SK-N-SH (cell line): Measurements from ENCODE around the gene SLC6A3. TPM values are rescaled to one million over a fixed set of nuclear protein-coding genes. Genes with fewer than 3 reads are reported as not detected.

ENCODE experiments used
- CTCF ChIA-PET: fragments of 300-600, 350-600 bp; formaldehyde crosslinking; extraction: SDS; loops from one replicate; lab custom pipeline; 2021; lab: Yijun Ruan, JAX
- POLR2A ChIA-PET: fragments of 350-600 bp; sonication (Branson Sonifier 250); formaldehyde crosslinking; extraction: SDS; loops from one replicate; lab custom pipeline; 2020; ENCODE audit warnings: antibody characterized with exemption, inconsistent platforms; lab: Yijun Ruan, JAX
- DNase-seq: peaks from one replicate; pipeline ENCODE4 v3.0.0; 2012
- H2AFZ ChIP-seq: fragments of 200-600 bp; sonication (generic); 2 replicates; pipeline ENCODE4 v1.8.1; 2016; ENCODE audit warnings: antibody characterized with exemption, mild to moderate bottlenecking, low read depth
- H3F3A ChIP-seq: fragments of 200-600 bp; sonication (generic); replicated peaks from 2 replicates; pipeline ENCODE3; 2016; ENCODE audit warnings: antibody characterized with exemption, mild to moderate bottlenecking; ENCODE audit not compliant: insufficient read depth
- H3K27ac ChIP-seq, 2 experiments: fragments of 200-500 bp in 1 of 2; fragments of 200-600 bp in 1 of 2; sonication (Bioruptor generic) in 1 of 2; sonication (generic), shearing (Covaris generic) in 1 of 2; 2 replicates each; pipeline versions ENCODE4 v1.5.1 to v1.6.1; 2014 to 2016; ENCODE audit warnings: low read depth in 2 of 2, inconsistent platforms in 1 of 2, low read length in 1 of 2, mild to moderate bottlenecking in 1 of 2, mixed read lengths in 1 of 2
- H3K27me3 ChIP-seq: fragments of 200-600 bp; sonication (generic), shearing (Covaris generic); 2 replicates; pipeline ENCODE4 v1.6.1; 2016; ENCODE audit warnings: mixed run types; ENCODE audit not compliant: insufficient read depth
- H3K36me3 ChIP-seq, 2 experiments: fragments of 200-500 bp in 1 of 2; fragments of 200-600 bp in 1 of 2; sonication (Bioruptor generic) in 1 of 2; sonication (generic) in 1 of 2; replicated peaks in 1 of 2; 2 replicates each; pipeline versions ENCODE3 to v1.5.1; 2014 to 2016; ENCODE audit warnings: low read length in 1 of 2, mild to moderate bottlenecking in 1 of 2; ENCODE audit not compliant: insufficient read depth in 2 of 2, control insufficient read depth in 1 of 2
- H3K4me1 ChIP-seq, 2 experiments: fragments of 200-500 bp in 1 of 2; fragments of 200-600 bp in 1 of 2; sonication (Bioruptor generic) in 1 of 2; sonication (generic), shearing (Covaris generic) in 1 of 2; 2 replicates each; pipeline versions ENCODE4 v1.5.1 to v1.6.1; 2014 to 2016; ENCODE audit warnings: low read depth in 1 of 2, low read length in 1 of 2, mixed run types in 1 of 2; ENCODE audit not compliant: insufficient read depth in 2 of 2, control insufficient read depth in 1 of 2
- H3K4me2 ChIP-seq: fragments of 200-600 bp; sonication (generic), shearing (Covaris generic); 2 replicates; pipeline ENCODE4 v1.6.1; 2017; ENCODE audit warnings: mixed run types
- H3K4me3 ChIP-seq, 2 experiments: fragments of 200-500 bp in 1 of 2; fragments of 200-600 bp in 1 of 2; sonication (Bioruptor generic) in 1 of 2; sonication (generic), shearing (Covaris generic) in 1 of 2; 2 replicates each; pipeline versions ENCODE4 v1.5.1 to v1.8.1; 2014 to 2016; ENCODE audit warnings: low read depth in 2 of 2, inconsistent platforms in 1 of 2, low read length in 1 of 2, mild to moderate bottlenecking in 1 of 2, mixed read lengths in 1 of 2, moderate library complexity in 1 of 2
- H3K79me2 ChIP-seq: fragments of 200-600 bp; sonication (generic); 2 replicates; pipeline ENCODE4 v1.8.1; 2017; ENCODE audit warnings: mild to moderate bottlenecking; ENCODE audit not compliant: insufficient read depth
- H3K9ac ChIP-seq: fragments of 200-600 bp; sonication (generic); 2 replicates; pipeline ENCODE4 v1.6.1; 2017; ENCODE audit warnings: mixed run types
- H3K9me2 ChIP-seq: fragments of 200-600 bp; sonication (generic); 2 replicates; pipeline ENCODE4 v1.6.1; 2017; ENCODE audit warnings: mixed run types
- H3K9me3 ChIP-seq: fragments of 200-600 bp; sonication (generic); 2 replicates; pipeline ENCODE4 v1.6.1; 2017; ENCODE audit warnings: mixed run types, mild to moderate bottlenecking, moderate library complexity
- H4K20me1 ChIP-seq: fragments of 200-600 bp; sonication (generic); 2 replicates; pipeline ENCODE4 v1.6.1; 2017; ENCODE audit warnings: mild to moderate bottlenecking, mixed run types; ENCODE audit not compliant: insufficient read depth
- CTCF ChIP-seq: fragments of 200-600 bp; sonication (generic); IDR thresholded peaks from 2 replicates; pipeline ENCODE4 v1.6.1; 2017; ENCODE audit warnings: antibody characterized with exemption, mild to moderate bottlenecking, moderate library complexity
- ELF1 ChIP-seq: IDR thresholded peaks from 2 replicates; pipeline ENCODE4 v1.4.0; 2012
- EZH2phosphoT487 ChIP-seq: fragments of 200-600 bp; sonication (generic); IDR thresholded peaks from 2 replicates; pipeline ENCODE4 v1.6.1; 2017; ENCODE audit warnings: low read depth, mixed run types, mild to moderate bottlenecking, antibody characterized with exemption, moderate library complexity, borderline replicate concordance
- FOSL2 ChIP-seq: IDR thresholded peaks from 2 replicates; pipeline ENCODE4 v1.4.0; 2012; ENCODE audit warnings: low read depth, mild to moderate bottlenecking, moderate library complexity, borderline replicate concordance
- FOXM1 ChIP-seq: IDR thresholded peaks from 2 replicates; pipeline ENCODE4 v1.4.0; 2012; ENCODE audit warnings: low read depth, mild to moderate bottlenecking
- GABPA ChIP-seq: IDR thresholded peaks from 2 replicates; pipeline ENCODE4 v1.4.0; 2012; ENCODE audit warnings: low read depth, mild to moderate bottlenecking
- GATA2 ChIP-seq: sonication (generic); formaldehyde crosslinking; IDR thresholded peaks from 2 replicates; pipeline ENCODE4 v1.5.0; 2020; ENCODE audit warnings: mild to moderate bottlenecking, missing genetic modification reagents
- JUND ChIP-seq: IDR thresholded peaks from 2 replicates; pipeline ENCODE4 v1.4.0; 2012
- MAX ChIP-seq: IDR thresholded peaks from 2 replicates; pipeline ENCODE4 v1.4.0; 2012; ENCODE audit warnings: low read depth
- NFIC ChIP-seq: IDR thresholded peaks from 2 replicates; pipeline ENCODE4 v1.4.0; 2012; ENCODE audit warnings: borderline replicate concordance
- POLR2AphosphoS5 ChIP-seq: IDR thresholded peaks from 2 replicates; pipeline ENCODE4 v1.6.1; 2012; ENCODE audit warnings: low read depth, low read length
- RCOR1 ChIP-seq: fragments of 150-350 bp; IDR thresholded peaks from 2 replicates; pipeline ENCODE4 v1.6.1; 2017; ENCODE audit warnings: antibody characterized with exemption, low read length
- RFX5 ChIP-seq: IDR thresholded peaks from 2 replicates; pipeline ENCODE4 v1.6.1; 2012; ENCODE audit warnings: mild to moderate bottlenecking, improper control_type of control experiment, low read length
- RXRA ChIP-seq: IDR thresholded peaks from 2 replicates; pipeline ENCODE4 v1.4.0; 2012; ENCODE audit warnings: low read depth, mild to moderate bottlenecking, borderline replicate concordance
- SIN3A ChIP-seq: IDR thresholded peaks from 2 replicates; pipeline ENCODE4 v1.6.1; 2012; ENCODE audit warnings: low read depth, mild to moderate bottlenecking, low read length, moderate library complexity, borderline replicate concordance
- SMC3 ChIP-seq: IDR thresholded peaks from 2 replicates; pipeline ENCODE4 v1.6.1; 2012; ENCODE audit warnings: low read depth, low read length, improper control_type of control experiment
- TAF1 ChIP-seq: IDR thresholded peaks from 2 replicates; pipeline ENCODE4 v1.6.1; 2012; ENCODE audit warnings: low read depth, mild to moderate bottlenecking, low read length, moderate library complexity, borderline replicate concordance
- WGBS: methylation state at CpG from one replicate; pipeline ENCODE4 v1.1.6; 2017; ENCODE audit warnings: low lambda C conversion rate; 5-methylcytosine and 5-hydroxymethylcytosine counted together
- polyA plus RNA-seq, 3 experiments: library from polyadenylated mRNA; depleted of rRNA; stranded (reverse); fragments of >200 nt; gene quantifications; 2 replicates each; pipeline ENCODE4 v1.2.3, GENCODE V29; 2012

SLC6A3 gene
- polyA plus RNA-seq, 1 of the 3 experiments (the other 2 are of a cell fraction): not detected

- TF ChIP-seq FOXM1: no peak
- no peak for TF ChIP-seq RFX5
- TF ChIP-seq SIN3A: no peak
- no peak for TF ChIP-seq CTCF
- no peak for TF ChIP-seq EZH2phosphoT487
- TF ChIP-seq POLR2AphosphoS5: no peak
Measured at GRCh38 chr5:1472964-1473628, 27.9 kb upstream of the SLC6A3 start (continued).

- no peak overlapping the region for H3K4me2 ChIP-seq
- no peaks in the 10 kb centered on the region for H3K79me2 ChIP-seq
- WGBS: 92% methylated on average over 11 of the region's 27 CpGs
- H3K4me3 ChIP-seq: no peak overlapping the region
- H3K9ac ChIP-seq: no peak overlapping the region
- no peak overlapping the region for H2AFZ ChIP-seq
- peaks cover 5 to 46% of the 10 kb centered on the region in 2 experiments for H3K36me3 ChIP-seq
- H3K9me3 ChIP-seq: no peaks in the 10 kb centered on the region
- CTCF ChIA-PET: no interaction called here
- no peak overlapping the region for H3K27ac ChIP-seq
- TF ChIP-seq RXRA: no peak
- TF ChIP-seq NFIC: no peak
- TF ChIP-seq TAF1: no peak
- TF ChIP-seq, all 33 proteins: peak for 0
- H3K9me2 ChIP-seq: no peaks in the 10 kb centered on the region
- peaks cover 0 to 8% of the 10 kb centered on the region in 2 experiments; a peak in 1 of 4 replicates for H3K4me1 ChIP-seq
- H3K27me3 ChIP-seq: no peaks in the 10 kb centered on the region
- 0 out of 2 replicates have a peak, but pooled peaks cover 8% of the 10 kb centered on the region for H4K20me1 ChIP-seq
- peaks cover 10% of the 10 kb centered on the region for H3F3A ChIP-seq
- DNase-seq: no peak
- POLR2A ChIA-PET: no interaction called here
Measured at GRCh38 chr5:1471997-1472963, 27.0 kb upstream of the SLC6A3 start.

- 92% methylated on average over 7 of the region's 8 CpGs for WGBS
- H3K9ac ChIP-seq: no peak overlapping the region
- peaks cover 10% of the 10 kb centered on the region for H3F3A ChIP-seq
- H3K4me1 ChIP-seq: peaks cover 0 to 8% of the 10 kb centered on the region in 2 experiments; a peak in 1 of 4 replicates
- ChIA-PET CTCF (interaction anchor here (2.0 kb wide), 1 partner anchor 8 kb away, joined by 8 read pairs; no protein-coding TSS in a partner anchor), POLR2A (no interaction called here)
- peaks cover 5 to 40% of the 10 kb centered on the region in 2 experiments for H3K36me3 ChIP-seq
- H3K4me2 ChIP-seq: no peak overlapping the region
- DNase-seq: no peak
- no peak overlapping the region for H2AFZ ChIP-seq
- no peaks in the 10 kb centered on the region for H3K9me3 ChIP-seq
- no peaks in the 10 kb centered on the region for H3K79me2 ChIP-seq
- no peaks in the 10 kb centered on the region for H3K9me2 ChIP-seq
- TF ChIP-seq ELF1 (no peak), FOSL2 (no peak), RXRA (no peak), SMC3 (no peak), GATA2 (CRISPR knock-in tag) (no peak), GABPA (no peak), NFIC (no peak), FOXM1 (no peak), RCOR1 (no peak), JUND (no peak), MAX (no peak)
- no peak overlapping the region; a peak in 1 of 4 replicates for H3K27ac ChIP-seq
- H3K4me3 ChIP-seq: no peak overlapping the region
- H3K27me3 ChIP-seq: no peaks in the 10 kb centered on the region
- H4K20me1 ChIP-seq: 0 out of 2 replicates have a peak, but pooled peaks cover 8% of the 10 kb centered on the region
Measured at GRCh38 chr5:1471240-1471853, 26.1 kb upstream of the SLC6A3 start.
